C4-2B (cell line): ENCODE data around the gene ARHGAP26.

ENCODE experiments used
- ZFX ChIP-seq: fragments of 450-650 bp; IDR thresholded peaks from 2 replicates; pipeline ENCODE4 v1.6.1; 2017
- TF ChIP-seq, protein P1 (sequence below): fragments of 450-650 bp; conservative IDR thresholded peaks from 2 replicates; pipeline ENCODE4 v1.5.1; 2017; ENCODE audit warnings: mild to moderate bottlenecking

DNA sequence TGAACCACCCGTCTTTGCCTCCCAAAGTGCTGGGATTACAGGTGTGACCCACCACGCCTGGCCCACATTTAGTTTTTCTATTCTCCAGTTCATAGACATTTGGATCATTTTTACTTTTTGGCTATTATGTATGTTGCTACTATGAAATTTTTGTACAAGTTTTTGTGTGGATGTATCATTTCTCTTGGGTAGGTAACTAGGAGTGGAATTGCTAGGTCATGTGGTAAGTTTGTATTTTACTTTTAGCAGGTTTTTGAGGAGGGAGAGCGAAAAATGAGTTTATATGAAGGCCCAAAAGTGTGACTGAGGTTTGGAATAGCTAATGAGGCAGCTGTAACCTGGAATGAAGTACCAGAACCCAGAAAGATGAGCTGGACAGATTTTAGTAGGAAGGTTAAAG lies 35.2 kb downstream of the ARHGAP26 start:
- TF ChIP-seq, protein P1, sequence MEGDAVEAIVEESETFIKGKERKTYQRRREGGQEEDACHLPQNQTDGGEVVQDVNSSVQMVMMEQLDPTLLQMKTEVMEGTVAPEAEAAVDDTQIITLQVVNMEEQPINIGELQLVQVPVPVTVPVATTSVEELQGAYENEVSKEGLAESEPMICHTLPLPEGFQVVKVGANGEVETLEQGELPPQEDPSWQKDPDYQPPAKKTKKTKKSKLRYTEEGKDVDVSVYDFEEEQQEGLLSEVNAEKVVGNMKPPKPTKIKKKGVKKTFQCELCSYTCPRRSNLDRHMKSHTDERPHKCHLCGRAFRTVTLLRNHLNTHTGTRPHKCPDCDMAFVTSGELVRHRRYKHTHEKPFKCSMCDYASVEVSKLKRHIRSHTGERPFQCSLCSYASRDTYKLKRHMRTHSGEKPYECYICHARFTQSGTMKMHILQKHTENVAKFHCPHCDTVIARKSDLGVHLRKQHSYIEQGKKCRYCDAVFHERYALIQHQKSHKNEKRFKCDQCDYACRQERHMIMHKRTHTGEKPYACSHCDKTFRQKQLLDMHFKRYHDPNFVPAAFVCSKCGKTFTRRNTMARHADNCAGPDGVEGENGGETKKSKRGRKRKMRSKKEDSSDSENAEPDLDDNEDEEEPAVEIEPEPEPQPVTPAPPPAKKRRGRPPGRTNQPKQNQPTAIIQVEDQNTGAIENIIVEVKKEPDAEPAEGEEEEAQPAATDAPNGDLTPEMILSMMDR, result no peak
- TF ChIP-seq ZFX, result no peak
